Body of pancreas (tissue), 4 donors: Measurements from ENCODE around the gene CEP20. TPM values are rescaled to one million over a fixed set of nuclear protein-coding genes. Genes with fewer than 3 reads are reported as not detected.

Experiments
- ATAC-seq: fragments of 150-250 bp; one replicate; pipeline ENCODE4 v1.9.1; 2016
- DNase-seq, 4 donors: peaks; one replicate each; pipeline ENCODE4 v3.0.0-alpha.2; 2019
- H3K27ac ChIP-seq, 4 donors: fragments of 200-600 bp; sonication (generic); 1 replicate in 3 of 4; 2 replicates in 1 of 4; pipeline versions ENCODE4 v1.5.1 to v1.6.1; 2016 to 2019; ENCODE audit warnings: mild to moderate bottlenecking in 1 of 4, mixed read lengths in 1 of 4, moderate library complexity in 1 of 4
- H3K27me3 ChIP-seq, 2 donors: fragments of 200-600 bp; sonication (generic); one replicate each; pipeline ENCODE4 v1.6.0; 2016; ENCODE audit warnings: mild to moderate bottlenecking in 1 of 2
- H3K36me3 ChIP-seq, 2 donors: fragments of 200-600 bp; sonication (generic); replicated peaks in 1 of 2; 2 replicates each; pipeline ENCODE4 v1.5.1; 2016; ENCODE audit warnings: low read depth in 2 of 2; ENCODE audit not compliant: insufficient read depth in 1 of 2
- H3K4me1 ChIP-seq: fragments of 200-600 bp; sonication (generic); one replicate; pipeline ENCODE4 v1.6.0; 2016
- H3K4me3 ChIP-seq, 2 donors: fragments of 200-600 bp; sonication (generic); 1 replicate in 1 of 2; 2 replicates in 1 of 2; pipeline ENCODE4 v1.5.1; 2016 to 2019
- H3K9me3 ChIP-seq, 3 donors: fragments of 200-600 bp; sonication (generic); 1 replicate in 2 of 3; 2 replicates in 1 of 3; pipeline ENCODE4 v1.5.1; 2016
- CTCF ChIP-seq, 7 experiments: fragments of 450-650 bp in 4 of 7; fragments of 200-600 bp in 3 of 7; sonication (generic) in 3 of 7; IDR thresholded peaks; one replicate each; pipeline ENCODE4 v1.5.1; 2016 to 2019; ENCODE audit warnings: antibody characterized with exemption in 7 of 7
- POLR2A ChIP-seq, 3 donors: fragments of 450-650 bp; IDR thresholded peaks; one replicate each; pipeline ENCODE4 v1.6.1; 2016; ENCODE audit warnings: antibody characterized with exemption in 3 of 3, mild to moderate bottlenecking in 2 of 3
- intact Hi-C: fragments of 100-400 bp; cut with DNase I; formaldehyde crosslinking; loops from one replicate; pipeline ENCODE4 v1.15.1; 2023
- small RNA-seq: library from RNA; depleted of rRNA; stranded (forward); fragments of <200 nt; gene quantifications from one replicate; pipeline ENCODE3, GENCODE V24; 2016
- total RNA-seq, 2 donors: library from RNA; depleted of rRNA; stranded (reverse); fragments of >200 nt; gene quantifications; one replicate each; pipeline ENCODE4 v1.1.0, GENCODE V29; 2016

The CEP20 gene
- total RNA-seq, 2 donors from 2014 or later, result 17.5 to 21.3 TPM

- no peak for TF ChIP-seq CTCF (IDR thresholded peaks at IDR 0.05)
- no peak for TF ChIP-seq POLR2A (IDR thresholded peaks at IDR 0.05)
- ATAC-seq (no peak), DNase-seq (no peak)
- H3K27me3 ChIP-seq, result no peaks in the 10 kb centered on the region
- H3K9me3 ChIP-seq, result peaks cover 0 to 7% (median 0%) of the 10 kb centered on the region in 3 donors
- peaks cover 9% of the 10 kb centered on the region for H3K4me1 ChIP-seq
- no peak overlapping the region for H3K4me3 ChIP-seq
- no peak overlapping the region for H3K27ac ChIP-seq
- intact Hi-C loops, result no loop called here
- no peaks in the 10 kb centered on the region for H3K36me3 ChIP-seq
These were observed 72.2 kb downstream of the CEP20 start for GRCh38 chr16:15816228-15816627.

Small RNA genes within 50 kb of the gene (small RNA-seq; reads per million reads assigned to genes)
- gene RNU6-213P, result not detected

Other genes starting within 250 kb of the CEP20 start
- gene MARF1, start 245.4 kb downstream of the CEP20 start, total RNA-seq, result 10 to 100 TPM; 28.0 to 33.2 TPM
- 10 to 100 TPM; 11.2 to 37.9 TPM for gene NDE1, start 238.4 kb downstream of the CEP20 start, total RNA-seq
- gene MYH11, start 31.6 kb downstream of the CEP20 start, total RNA-seq, result 10 to 100 TPM; 14.2 to 19.7 TPM
- gene ABCC1, start 61.0 kb upstream of the CEP20 start, total RNA-seq, result 10 to 100 TPM; 12.7 to 23.1 TPM